Calu3 (cell line): ENCODE measurements around the gene COL21A1. TPM values are rescaled to one million over a fixed set of nuclear protein-coding genes. Genes with fewer than 3 reads are reported as not detected.

Experiments used
- BruUV-seq: library from RNA; stranded (reverse); fragments of 400-500 nt; replicated peaks from 2 replicates; lab custom pipeline; 2021; lab: Mats Ljungman, UMichigan
- CTCF ChIA-PET: fragments of 300-600 bp; sonication (Branson Sonifier 250); formaldehyde crosslinking; loops from one replicate; lab custom pipeline; 2022; ENCODE audit warnings: antibody characterized with exemption; lab: Charles Lee
- DNase-seq: peaks from one replicate; pipeline ENCODE4 v3.0.0; 2022
- H3K27ac Mint-ChIP-seq: one replicate; pipeline ENCODE4 v1.8.0; 2022; ENCODE audit warnings: mixed read lengths; ENCODE audit not compliant: unreplicated experiment
- H3K27me3 Mint-ChIP-seq: one replicate; pipeline ENCODE4 v1.8.0; 2022; ENCODE audit warnings: mixed read lengths; ENCODE audit not compliant: unreplicated experiment
- H3K36me3 Mint-ChIP-seq: one replicate; pipeline ENCODE4 v1.8.0; 2022; ENCODE audit warnings: mild to moderate bottlenecking, moderate library complexity, mixed read lengths; ENCODE audit not compliant: insufficient read depth, unreplicated experiment
- H3K4me1 Mint-ChIP-seq: one replicate; pipeline ENCODE4 v1.8.0; 2022; ENCODE audit warnings: mild to moderate bottlenecking, low read depth, mixed read lengths; ENCODE audit not compliant: unreplicated experiment
- H3K4me3 Mint-ChIP-seq: one replicate; pipeline ENCODE4 v1.8.0; 2022; ENCODE audit warnings: mild to moderate bottlenecking, low read depth, moderate library complexity, mixed read lengths; ENCODE audit not compliant: unreplicated experiment
- H3K9me3 Mint-ChIP-seq: one replicate; pipeline ENCODE4 v1.8.0; 2022; ENCODE audit warnings: low read depth, mixed read lengths; ENCODE audit not compliant: unreplicated experiment
- CTCF ChIP-seq: fragments of 200-600 bp; IDR thresholded peaks from one replicate; pipeline ENCODE4 v1.8.0; 2022; ENCODE audit warnings: antibody characterized with exemption; ENCODE audit not compliant: unreplicated experiment
- intact Hi-C: fragments of 100-400 bp; cut with micrococcal nuclease; formaldehyde crosslinking; loops from one replicate; pipeline ENCODE4 v1.10.0; 2022; ENCODE audit not compliant: unreplicated experiment
- total RNA-seq: library from RNA; stranded (reverse); gene quantifications from 2 replicates; pipeline ENCODE4 v1.2.3, GENCODE V29; 2022

Gene COL21A1
- total RNA-seq, 1 experiment from 2014 or later: 1.8 TPM

- no TSS peak for BruUV-seq
- H3K27ac Mint-ChIP-seq: no peak overlapping the region
- no peak for DNase-seq
- H3K4me1 Mint-ChIP-seq: no peaks in the 10 kb centered on the region
- CTCF ChIA-PET: no interaction called here
- no peaks in the 10 kb centered on the region for H3K9me3 Mint-ChIP-seq
- intact Hi-C loops: no loop called here
- H3K4me3 Mint-ChIP-seq: no peak overlapping the region
- peaks cover 3% of the 10 kb centered on the region for H3K27me3 Mint-ChIP-seq
- H3K36me3 Mint-ChIP-seq: no peaks in the 10 kb centered on the region
- no peak for TF ChIP-seq CTCF
Measured at GRCh38 chr6:56009636-56010035, 237.7 kb downstream of the COL21A1 start.
